ENCODE results near the gene NFYC. TPM values are rescaled to one million over a fixed set of nuclear protein-coding genes. Genes with fewer than 3 reads are reported as not detected.

NFYC gene
- total and polyA plus RNA-seq, 2 experiments from 2014 or later = 36.2 to 42.7 TPM

GRCh38 chr1:40808909-40809308 lies 117.4 kb downstream of the NFYC start:
- Mint-ChIP-seq H3K9me3 (no peaks in the 10 kb centered on the region), H3K36me3 (ENCODE audit: low read depth) (no peaks in the 10 kb centered on the region; the same call in 2 of the 3 replicates), H3K4me1 (peaks cover 21% of the 10 kb centered on the region), H3K27me3 (ENCODE audit: insufficient read depth, low read depth, poor library complexity) (peaks cover 10% of the 10 kb centered on the region), H3K27ac (no peak overlapping the region), H3K4me3 (no peak overlapping the region; the same call in 2 of the 3 replicates)
- Histone ChIP-seq H3K4me2 (no peak overlapping the region), H3K4me1 (ENCODE audit: insufficient read depth) (peaks cover 19% of the 10 kb centered on the region), H3K4me3 (no peak overlapping the region), H2AFZ (no peak overlapping the region), H4K20me1 (replicated peaks; ENCODE audit: insufficient read depth) (no peaks in the 10 kb centered on the region), H3K27ac (ENCODE audit: low read depth) (no peak overlapping the region), H3K9me2 (ENCODE audit: insufficient read depth) (no peaks in the 10 kb centered on the region), H3F3A (replicated peaks; ENCODE audit: low read depth) (no peaks in the 10 kb centered on the region), H3K79me2 (replicated peaks; ENCODE audit: insufficient read depth) (no peaks in the 10 kb centered on the region), H3K27me3 (ENCODE audit: insufficient read depth) (no peaks in the 10 kb centered on the region), H3K36me3 (ENCODE audit: insufficient read depth) (no peaks in the 10 kb centered on the region)
- TF ChIP-seq STAT1 (IDR thresholded peaks at IDR 0.05; ENCODE audit: unreplicated experiment) (no peak), EZH2phosphoT487 (IDR thresholded peaks at IDR 0.05; ENCODE audit: unreplicated experiment) (no peak), EZH2 (IDR thresholded peaks at IDR 0.05; ENCODE audit: low read depth, unreplicated experiment) (no peak), POLR2AphosphoS5 (IDR thresholded peaks at IDR 0.05; ENCODE audit: low read depth) (no peak), JUNB (IDR thresholded peaks at IDR 0.05; ENCODE audit: unreplicated experiment) (no peak), ZNF462 (CRISPR knock-in tag; IDR thresholded peaks at IDR 0.05) (no peak), ETS1 (IDR thresholded peaks at IDR 0.05) (no peak), REST (IDR thresholded peaks at IDR 0.05; ENCODE audit: unreplicated experiment) (no peak), CTCF (conservative IDR thresholded peaks at IDR 0.05; ENCODE audit: low read depth in 2 of 2) (no peak), ZNF331 (CRISPR knock-in tag; IDR thresholded peaks at IDR 0.05; ENCODE audit: low read depth) (no peak), NANOG (IDR thresholded peaks at IDR 0.05; ENCODE audit: borderline replicate concordance) (no peak), ZNF114 (CRISPR knock-in tag; IDR thresholded peaks at IDR 0.05) (no peak), CREB1 (CRISPR knock-in tag; IDR thresholded peaks at IDR 0.05; ENCODE audit: low read depth) (no peak)
- ATAC-seq (no peak), DNase-seq (ENCODE audit: low spot score) (no peak)

Data from GM23338 (cell line).